Esophagus squamous epithelium (tissue), 4 donors: ENCODE results near the gene SEPTIN7.

Experiments used
- POLR2A ChIP-seq, 4 donors: fragments of 450-650 bp; IDR thresholded peaks; one replicate each; pipeline ENCODE4 v1.6.1; 2017; ENCODE audit warnings: antibody characterized with exemption in 4 of 4, mild to moderate bottlenecking in 4 of 4, moderate library complexity in 3 of 4
- TF ChIP-seq, protein P1 (sequence below), 6 experiments: fragments of 450-650 bp in 4 of 6; fragments of 200-600 bp in 2 of 6; sonication (generic) in 2 of 6; IDR thresholded peaks; one replicate each; pipeline ENCODE4 v1.5.1; 2016 to 2019; ENCODE audit warnings: antibody characterized with exemption in 6 of 6, mild to moderate bottlenecking in 4 of 6, moderate library complexity in 4 of 6

DNA sequence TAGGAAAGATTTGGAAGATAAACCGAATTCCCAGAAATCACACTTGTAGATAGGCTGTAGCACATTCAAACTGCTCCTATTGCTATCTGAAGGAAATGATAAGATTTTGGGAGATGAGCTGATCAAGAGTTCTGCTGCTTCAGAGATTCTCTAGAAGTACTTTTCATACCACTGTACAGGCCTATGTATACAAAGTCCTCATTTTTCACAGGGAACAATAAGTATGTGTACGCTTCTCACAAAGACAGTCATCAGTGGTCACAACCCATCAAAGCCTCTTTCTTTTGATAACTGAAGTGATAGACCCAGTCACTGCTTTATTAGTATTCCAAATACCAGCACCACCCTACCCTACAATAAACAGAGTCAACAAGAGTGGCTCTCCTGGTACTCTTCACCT is 15.6 kb upstream of the SEPTIN7 start:
- TF ChIP-seq, protein P1, sequence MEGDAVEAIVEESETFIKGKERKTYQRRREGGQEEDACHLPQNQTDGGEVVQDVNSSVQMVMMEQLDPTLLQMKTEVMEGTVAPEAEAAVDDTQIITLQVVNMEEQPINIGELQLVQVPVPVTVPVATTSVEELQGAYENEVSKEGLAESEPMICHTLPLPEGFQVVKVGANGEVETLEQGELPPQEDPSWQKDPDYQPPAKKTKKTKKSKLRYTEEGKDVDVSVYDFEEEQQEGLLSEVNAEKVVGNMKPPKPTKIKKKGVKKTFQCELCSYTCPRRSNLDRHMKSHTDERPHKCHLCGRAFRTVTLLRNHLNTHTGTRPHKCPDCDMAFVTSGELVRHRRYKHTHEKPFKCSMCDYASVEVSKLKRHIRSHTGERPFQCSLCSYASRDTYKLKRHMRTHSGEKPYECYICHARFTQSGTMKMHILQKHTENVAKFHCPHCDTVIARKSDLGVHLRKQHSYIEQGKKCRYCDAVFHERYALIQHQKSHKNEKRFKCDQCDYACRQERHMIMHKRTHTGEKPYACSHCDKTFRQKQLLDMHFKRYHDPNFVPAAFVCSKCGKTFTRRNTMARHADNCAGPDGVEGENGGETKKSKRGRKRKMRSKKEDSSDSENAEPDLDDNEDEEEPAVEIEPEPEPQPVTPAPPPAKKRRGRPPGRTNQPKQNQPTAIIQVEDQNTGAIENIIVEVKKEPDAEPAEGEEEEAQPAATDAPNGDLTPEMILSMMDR (IDR thresholded peaks at IDR 0.05) = no peak
- TF ChIP-seq POLR2A (IDR thresholded peaks at IDR 0.05) = no peak
